ENCODE data around the gene EFCAB7.
A peak's percentile ranks its signal among the peaks of the same experiment; 100 is the strongest.

DNA sequence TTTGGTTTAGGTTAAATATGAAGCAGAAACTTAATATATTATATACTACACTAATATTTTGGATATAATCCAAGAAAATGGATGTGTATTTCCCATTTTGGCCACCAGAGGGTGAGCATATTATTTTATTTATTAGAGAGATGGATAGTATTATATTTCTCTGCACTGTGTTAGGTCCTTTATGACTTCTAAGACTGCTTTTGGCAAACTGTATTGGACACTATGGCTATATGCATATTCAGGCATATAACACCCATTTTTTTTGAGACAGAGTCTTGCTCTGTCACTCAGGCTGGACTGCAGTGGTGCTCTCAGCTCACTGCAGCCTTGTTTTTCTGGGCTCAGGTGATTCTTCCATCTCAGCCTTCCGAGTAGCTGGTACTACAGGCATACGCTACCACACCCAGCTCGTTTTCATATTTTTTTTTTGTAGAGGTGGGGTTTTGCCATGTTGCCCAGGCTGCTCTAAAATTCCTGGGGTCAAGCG is 52.1 kb downstream of the EFCAB7 start:
- TF ChIP-seq POLR2A (IDR thresholded peaks at IDR 0.05) (no peak), CTCF (IDR thresholded peaks at IDR 0.05 in 4 of 5, conservative IDR thresholded peaks at IDR 0.05 in 1 of 5) (peak; percentile 71 to 92 (median 82))

Data from gastrocnemius medialis (tissue), 4 donors.